Subcutaneous abdominal adipose tissue (tissue), 5 donors: ENCODE data around the gene SLC17A1.
"Not testable (repeated sequence)": the region's sequence is repeated elsewhere in the genome, so short reads cannot be mapped to it uniquely, and the experiment has no call there.

Experiments used
- H3K27ac ChIP-seq: one replicate; pipeline ENCODE4 v1.7.0; 2013; ENCODE audit warnings: low read depth, mild to moderate bottlenecking, inconsistent platforms, low read length, moderate library complexity
- H3K27me3 ChIP-seq, 5 donors: one replicate each; pipeline ENCODE4 v1.7.0; 2013; ENCODE audit warnings: low read length in 5 of 5, inconsistent platforms in 1 of 5; ENCODE audit not compliant: control insufficient read depth in 5 of 5, insufficient read depth in 4 of 5
- H3K36me3 ChIP-seq, 5 donors: one replicate each; pipeline ENCODE4 v1.7.0; 2013; ENCODE audit warnings: low read length in 5 of 5; ENCODE audit not compliant: control insufficient read depth in 5 of 5, insufficient read depth in 5 of 5
- H3K4me1 ChIP-seq, 5 donors: one replicate each; pipeline ENCODE4 v1.7.0; 2013; ENCODE audit warnings: low read length in 5 of 5, mild to moderate bottlenecking in 3 of 5, moderate library complexity in 1 of 5; ENCODE audit not compliant: control insufficient read depth in 5 of 5, insufficient read depth in 5 of 5
- H3K4me3 ChIP-seq, 5 donors: one replicate each; pipeline ENCODE4 v1.7.0; 2013; ENCODE audit warnings: low read length in 5 of 5, low read depth in 1 of 5
- H3K9ac ChIP-seq, 5 donors: one replicate each; pipeline ENCODE4 v1.7.0; 2013; ENCODE audit warnings: low read length in 5 of 5, mild to moderate bottlenecking in 4 of 5, moderate library complexity in 3 of 5
- H3K9me3 ChIP-seq, 5 donors: one replicate each; pipeline ENCODE4 v1.7.0; 2013; ENCODE audit warnings: low read length in 5 of 5; ENCODE audit not compliant: control insufficient read depth in 5 of 5
- donor health status: healthy.
- donor health status: healthy.
- donor health status: healthy.
- donor health status: healthy.
- donor health status: healthy.

The SLC17A1 gene

DNA sequence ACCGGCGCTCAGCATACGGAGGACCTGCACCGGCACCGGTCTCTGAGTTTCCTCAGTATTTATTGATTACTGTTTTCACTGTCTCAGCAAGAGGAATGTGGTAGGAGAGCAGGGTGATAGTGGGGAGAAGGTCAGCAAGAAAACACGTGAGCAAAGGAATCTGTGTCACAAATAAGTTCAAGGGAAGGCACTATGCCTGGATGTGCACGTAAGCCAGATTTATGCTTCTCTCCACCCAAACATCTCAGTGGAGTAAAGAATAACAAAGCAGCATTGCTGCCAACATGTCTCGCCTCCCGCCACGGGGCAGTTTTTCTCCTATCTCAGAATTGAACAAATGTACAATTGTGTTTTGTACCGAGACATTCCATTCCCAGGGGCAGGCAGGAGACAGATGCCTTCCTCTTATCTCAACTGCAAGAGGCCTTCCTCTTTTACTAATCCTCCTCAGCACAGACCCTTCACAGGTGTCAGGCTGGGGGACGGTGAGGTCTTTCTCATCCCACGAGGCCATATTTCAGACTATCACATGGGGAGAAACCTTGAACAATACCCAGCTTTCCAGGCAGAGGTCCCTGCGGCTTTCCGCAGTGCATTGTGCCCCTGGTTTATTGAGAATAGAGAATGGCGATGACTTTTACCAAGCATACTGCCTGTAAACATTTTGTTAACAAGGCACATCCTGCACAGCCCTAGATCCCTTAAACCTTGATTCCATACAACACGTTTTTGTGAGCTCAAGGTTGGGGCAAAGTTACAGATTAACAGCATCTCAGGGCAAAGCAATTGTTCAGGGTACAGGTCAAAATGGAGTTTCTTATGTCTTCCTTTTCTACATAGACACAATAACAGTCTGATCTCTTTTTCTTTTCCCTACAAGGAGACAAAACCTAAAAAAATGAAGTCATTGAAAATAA is 83.0 kb downstream of the SLC17A1 start:
- H3K4me3 ChIP-seq, H3K9ac ChIP-seq, H3K27me3 ChIP-seq, H3K36me3 ChIP-seq, H3K27ac ChIP-seq, H3K9me3 ChIP-seq, H3K4me1 ChIP-seq: not testable (repeated sequence)

DNA sequence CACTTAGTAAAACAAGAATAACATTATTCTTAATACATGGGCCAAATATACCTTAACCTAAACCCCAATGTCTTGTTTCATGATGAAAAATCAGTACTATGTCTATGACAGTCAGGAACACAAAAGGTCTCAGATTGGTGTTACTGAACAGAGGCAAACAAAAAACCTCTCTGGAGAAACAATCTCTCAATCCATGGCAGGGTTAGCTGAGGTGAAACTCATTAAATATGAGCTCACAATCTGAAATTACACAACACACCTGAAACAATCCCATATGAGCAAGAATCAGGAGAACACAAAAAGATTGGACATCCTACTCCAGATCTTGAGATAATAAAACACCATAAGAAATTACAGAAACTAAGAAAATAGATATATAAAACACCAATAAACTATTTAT is 83.8 kb downstream of the SLC17A1 start:
- no peaks in the 10 kb centered on the region for H3K27me3 ChIP-seq
- H3K4me1 ChIP-seq, result no peaks in the 10 kb centered on the region
- H3K36me3 ChIP-seq, result no peaks in the 10 kb centered on the region
- no peak overlapping the region for H3K9ac ChIP-seq
- no peak overlapping the region for H3K4me3 ChIP-seq
- H3K27ac ChIP-seq, result no peak overlapping the region
- H3K9me3 ChIP-seq, result no peaks in the 10 kb centered on the region

DNA sequence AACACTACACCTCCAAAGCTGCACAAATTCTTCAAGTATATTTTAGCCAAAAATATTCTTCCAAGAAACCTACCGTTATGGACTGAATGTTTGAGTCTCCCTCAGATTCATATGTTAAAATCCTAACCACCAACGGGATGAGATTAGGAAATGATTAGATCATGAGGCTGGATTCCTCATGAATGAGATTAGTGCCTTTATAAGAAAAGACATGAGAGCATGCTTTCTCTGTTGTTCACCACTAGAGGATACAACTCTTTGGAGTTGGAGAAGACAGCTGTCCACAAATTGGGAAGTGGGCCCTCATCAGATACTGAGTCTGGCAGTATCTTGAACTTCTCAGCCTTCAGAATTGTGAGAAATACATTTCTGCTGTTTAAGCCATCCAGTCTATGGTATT is 84.4 kb downstream of the SLC17A1 start:
- no peaks in the 10 kb centered on the region for H3K36me3 ChIP-seq
- H3K4me1 ChIP-seq, result no peaks in the 10 kb centered on the region
- no peak overlapping the region for H3K4me3 ChIP-seq
- no peak overlapping the region for H3K9ac ChIP-seq
- no peaks in the 10 kb centered on the region for H3K9me3 ChIP-seq
- H3K27me3 ChIP-seq, result no peaks in the 10 kb centered on the region
- no peak overlapping the region for H3K27ac ChIP-seq

- H3K9ac ChIP-seq, result no peak overlapping the region
- no peaks in the 10 kb centered on the region for H3K9me3 ChIP-seq
- H3K4me3 ChIP-seq, result no peak overlapping the region
- H3K27ac ChIP-seq, result no peak overlapping the region
- no peaks in the 10 kb centered on the region for H3K27me3 ChIP-seq
- no peaks in the 10 kb centered on the region for H3K4me1 ChIP-seq
- H3K36me3 ChIP-seq, result no peaks in the 10 kb centered on the region
Measured at GRCh38 chr6:25746968-25747367, 84.9 kb downstream of the SLC17A1 start.

- Histone ChIP-seq H3K36me3 (no peaks in the 10 kb centered on the region), H3K27ac (no peak overlapping the region), H3K27me3 (no peaks in the 10 kb centered on the region), H3K9ac (no peak overlapping the region), H3K4me1 (no peaks in the 10 kb centered on the region), H3K9me3 (no peaks in the 10 kb centered on the region), H3K4me3 (no peak overlapping the region)
Measured at GRCh38 chr6:25745836-25746235, 86.0 kb downstream of the SLC17A1 start.

GRCh38 chr6:25743868-25744267 is 88.0 kb downstream of the SLC17A1 start:
- no peak overlapping the region for H3K27ac ChIP-seq
- no peaks in the 10 kb centered on the region for H3K36me3 ChIP-seq
- H3K4me1 ChIP-seq, result no peaks in the 10 kb centered on the region
- H3K4me3 ChIP-seq, result no peak overlapping the region
- H3K27me3 ChIP-seq, result no peaks in the 10 kb centered on the region
- H3K9ac ChIP-seq, result no peak overlapping the region
- no peaks in the 10 kb centered on the region for H3K9me3 ChIP-seq

DNA sequence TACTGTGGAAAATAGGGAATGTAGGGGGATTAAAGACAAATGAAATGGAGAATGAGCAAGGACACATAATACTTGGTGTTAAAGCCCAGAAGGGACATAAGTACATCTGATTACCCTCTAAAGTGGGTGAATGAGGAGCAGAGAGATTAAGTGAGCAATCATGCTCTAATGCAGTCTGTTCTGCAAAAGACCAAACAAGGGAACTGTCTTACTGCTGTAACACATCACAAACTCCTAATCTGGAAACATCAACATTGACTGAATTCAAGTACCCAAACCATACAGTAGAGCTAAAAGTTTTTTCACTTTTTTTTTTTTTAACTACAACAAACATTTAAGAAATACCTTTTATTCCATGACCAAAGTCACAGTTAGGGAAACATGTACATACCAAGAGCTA is 96.6 kb downstream of the SLC17A1 start:
- Histone ChIP-seq H3K4me1 (no peaks in the 10 kb centered on the region), H3K9me3 (peaks cover 0 to 3% (median 0%) of the 10 kb centered on the region in 5 donors), H3K27ac (no peak overlapping the region), H3K4me3 (no peak overlapping the region), H3K36me3 (no peaks in the 10 kb centered on the region), H3K9ac (no peak overlapping the region), H3K27me3 (peaks cover 0 to 12% (median 8%) of the 10 kb centered on the region in 5 donors)
